Measurements from ENCODE around the gene SPACDR. TPM values are rescaled to one million over a fixed set of nuclear protein-coding genes. Genes with fewer than 3 reads are reported as not detected.

The SPACDR gene
- total and polyA plus RNA-seq, 9 donors: 0.98 to 3.4 (median 1.5) TPM

DNA sequence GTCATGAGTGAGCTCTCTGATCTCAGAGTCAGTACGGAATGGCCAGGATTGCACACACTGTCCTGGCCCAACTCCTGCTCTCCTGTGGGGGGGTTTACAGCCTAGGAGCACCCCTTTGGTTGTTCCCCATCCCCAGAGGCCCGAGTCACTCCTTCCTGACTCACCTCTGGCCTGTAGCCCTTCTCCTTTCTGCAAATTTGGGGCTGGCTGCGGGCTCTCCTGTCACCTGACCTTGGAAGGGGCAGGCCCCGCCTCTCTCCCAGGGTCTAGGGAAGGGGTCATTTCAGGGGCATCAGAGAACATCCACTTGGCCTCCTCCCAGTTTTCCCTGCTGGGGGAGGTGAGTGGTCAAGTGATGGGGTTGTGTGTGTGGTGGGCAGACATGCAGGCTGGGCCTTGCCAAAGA lies 21.4 kb upstream of the SPACDR start:
- Histone ChIP-seq H3K4me1 (ENCODE audit: control insufficient read depth, insufficient read depth, low read length) (peaks cover 34% of the 10 kb centered on the region), H3K36me3 (ENCODE audit: control insufficient read depth, insufficient read depth, low read length) (peaks cover 7% of the 10 kb centered on the region), H3K27ac (ENCODE audit: low read length) (no peak overlapping the region), H3K27me3 (ENCODE audit: control insufficient read depth, insufficient read depth, low read length) (no peaks in the 10 kb centered on the region), H3K9me3 (replicated peaks; ENCODE audit: control insufficient read depth, low read depth, low read length) (no peaks in the 10 kb centered on the region), H3K4me3 (ENCODE audit: low read length) (no peak overlapping the region)
- no CpG with 5 or more reads among the region's 4 CpGs for WGBS (ENCODE audit: insufficient coverage)
- DNase-seq: no peak

DNA sequence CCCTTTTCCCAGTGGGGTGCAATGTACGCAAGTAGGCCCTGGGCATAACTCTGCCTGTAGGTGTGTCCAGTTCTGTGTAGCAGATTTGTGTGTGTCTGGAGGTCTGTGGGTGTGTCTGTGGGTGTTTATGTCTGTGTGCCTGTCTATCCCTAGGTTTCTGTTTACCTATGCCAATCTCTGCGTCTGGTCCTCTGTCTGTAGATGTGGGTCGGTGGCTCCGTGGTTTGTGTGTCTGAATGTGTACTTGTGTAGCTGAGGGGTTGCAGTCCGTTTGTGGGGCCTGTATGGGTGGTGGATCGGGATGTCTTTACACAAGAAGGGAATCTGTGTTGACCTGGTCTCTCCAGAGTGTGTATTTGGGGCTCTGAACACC lies 20.6 kb upstream of the SPACDR start:
- Histone ChIP-seq H3K27ac (ENCODE audit: low read length) (no peak overlapping the region), H3K36me3 (ENCODE audit: control insufficient read depth, insufficient read depth, low read length) (peaks cover 7% of the 10 kb centered on the region), H3K9me3 (replicated peaks; ENCODE audit: control insufficient read depth, low read depth, low read length) (no peaks in the 10 kb centered on the region), H3K4me3 (ENCODE audit: low read length) (peak overlapping the region; percentile 65), H3K27me3 (ENCODE audit: control insufficient read depth, insufficient read depth, low read length) (no peaks in the 10 kb centered on the region), H3K4me1 (ENCODE audit: control insufficient read depth, insufficient read depth, low read length) (peaks cover 28% of the 10 kb centered on the region)
- WGBS (ENCODE audit: insufficient coverage): 47% methylated on average over 2 of the region's 6 CpGs
- DNase-seq: no peak

DNA sequence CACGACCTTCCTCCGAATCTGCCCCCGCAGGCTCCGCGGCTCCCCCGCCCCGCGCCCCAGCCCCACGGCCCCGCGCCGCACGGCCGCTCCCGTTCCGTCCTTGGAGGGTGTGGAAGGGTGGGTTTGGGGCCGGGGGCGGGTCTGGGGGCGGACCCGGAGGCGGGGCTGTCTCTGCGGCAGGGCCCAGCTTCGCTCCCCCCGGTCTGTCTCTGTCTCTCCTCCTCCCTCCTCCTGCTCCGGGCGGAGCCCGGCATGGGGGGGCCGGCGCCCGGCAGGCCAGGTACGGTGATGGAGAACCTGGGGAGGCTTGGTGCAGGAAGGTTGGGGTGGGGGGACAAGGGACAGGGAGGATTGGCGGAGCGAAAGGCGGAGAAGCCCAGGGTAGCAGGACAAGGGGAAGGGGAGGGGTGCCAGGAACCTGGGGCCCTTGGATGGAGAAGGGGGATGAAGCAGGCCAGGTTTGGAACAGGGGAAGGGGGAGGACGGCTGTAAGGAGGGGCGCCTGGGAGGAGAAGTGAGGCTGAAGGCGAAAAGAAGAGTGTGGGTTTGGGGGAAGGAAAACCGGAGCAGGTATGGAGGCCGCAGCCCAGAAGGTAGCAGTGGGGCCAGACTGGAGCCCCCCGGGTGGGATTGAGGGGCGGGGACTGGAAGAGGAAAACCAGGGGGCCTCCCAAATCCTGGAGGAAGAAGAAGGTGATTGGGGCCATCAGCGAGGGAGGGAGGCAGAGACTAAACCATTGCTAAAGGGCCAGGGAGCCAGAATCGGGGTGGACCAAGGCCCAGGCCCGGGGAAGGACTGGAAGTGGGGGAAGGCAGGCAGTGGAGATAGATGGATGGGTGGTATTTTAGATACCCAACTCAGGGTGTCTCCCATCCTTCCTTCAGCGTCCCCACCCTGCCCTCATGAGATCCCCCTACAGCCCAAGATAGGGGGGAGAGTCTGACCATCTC lies 19.9 kb upstream of the SPACDR start, which contains the start of gene NYAP1:
Gene NYAP1, plus strand, starts transcription at position 206 of the 951 bp plus-strand sequence. CDS start 1,385 bp downstream, outside the sequence.
- Histone ChIP-seq H3K4me1 (ENCODE audit: control insufficient read depth, insufficient read depth, low read length) (peaks cover 25% of the 10 kb centered on the region), H3K4me3 (ENCODE audit: low read length) (peak within 1 kb of the TSS; percentile 65), H3K9me3 (replicated peaks; ENCODE audit: control insufficient read depth, low read depth, low read length) (no peaks in the 10 kb centered on the region), H3K27me3 (ENCODE audit: control insufficient read depth, insufficient read depth, low read length) (no peaks in the 10 kb centered on the region), H3K36me3 (ENCODE audit: control insufficient read depth, insufficient read depth, low read length) (peaks cover 7% of the 10 kb centered on the region), H3K27ac (ENCODE audit: low read length) (peak within 1 kb of the TSS; percentile 35)
- DNase-seq: peak; percentile 88
- WGBS (ENCODE audit: insufficient coverage): 11% methylated on average over 12 of the region's 45 CpGs

DNA sequence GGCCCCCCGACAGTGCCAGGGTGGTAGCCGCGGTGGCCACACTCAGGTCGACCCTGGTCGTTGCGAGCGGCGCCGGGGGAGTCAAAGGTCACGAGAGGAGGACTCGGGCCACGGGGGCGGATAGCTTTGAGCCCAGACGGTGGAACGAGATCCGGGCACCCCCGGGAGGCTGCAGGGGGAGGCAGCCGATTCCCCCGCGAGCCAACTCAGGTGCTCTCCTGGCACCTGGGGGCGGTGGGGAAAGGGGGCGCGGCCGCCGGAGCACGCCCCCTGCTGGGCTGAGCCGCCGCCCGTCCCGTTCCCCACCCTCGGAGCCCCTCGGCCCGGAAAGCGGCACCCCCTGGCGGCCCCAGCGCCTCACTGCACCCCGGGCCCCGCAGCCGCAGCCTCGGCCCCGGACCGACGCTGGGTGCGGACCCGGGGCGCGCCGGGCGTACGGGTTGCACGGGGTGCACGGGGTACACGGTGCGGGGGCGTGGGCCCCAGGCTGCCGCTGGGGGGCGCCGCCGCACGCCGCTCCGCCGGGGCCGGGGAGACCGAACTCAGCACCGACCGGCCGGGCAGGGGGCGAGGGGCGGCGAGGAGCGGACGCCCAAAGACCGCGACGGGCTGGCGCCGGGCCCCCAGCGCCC lies 19.1 kb upstream of the SPACDR start:
- no peaks in the 10 kb centered on the region for H3K9me3 ChIP-seq (replicated peaks; ENCODE audit: control insufficient read depth, low read depth, low read length)
- no peak overlapping the region for H3K27ac ChIP-seq (ENCODE audit: low read length)
- peak overlapping the region; percentile 54 for H3K4me3 ChIP-seq (ENCODE audit: low read length)
- H3K27me3 ChIP-seq (ENCODE audit: control insufficient read depth, insufficient read depth, low read length): no peaks in the 10 kb centered on the region
- peaks cover 1% of the 10 kb centered on the region for H3K36me3 ChIP-seq (ENCODE audit: control insufficient read depth, insufficient read depth, low read length)
- WGBS (ENCODE audit: insufficient coverage): under 1% methylated on average over 79 of the region's 79 CpGs
- DNase-seq: peak; percentile 77
- H3K4me1 ChIP-seq (ENCODE audit: control insufficient read depth, insufficient read depth, low read length): peaks cover 25% of the 10 kb centered on the region

DNA sequence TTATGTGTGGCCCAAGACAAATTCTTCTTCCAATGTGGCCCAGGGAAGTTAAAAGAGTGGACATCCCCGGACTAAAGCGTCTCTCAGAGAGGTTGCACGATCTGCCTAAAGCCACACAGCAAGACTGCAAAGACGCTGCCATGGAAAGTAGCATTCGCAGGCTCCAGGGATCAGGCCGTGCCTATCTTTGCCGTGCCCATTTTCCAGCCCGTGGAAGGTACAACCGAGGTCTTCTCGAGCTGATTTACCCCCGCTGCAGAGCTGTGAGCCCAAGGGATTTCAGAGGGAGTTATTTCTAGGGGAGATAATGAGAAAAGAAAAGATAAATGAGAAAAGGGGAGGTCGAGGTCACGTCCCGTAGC lies 18.6 kb upstream of the SPACDR start:
- H3K4me1 ChIP-seq (ENCODE audit: control insufficient read depth, insufficient read depth, low read length): peaks cover 25% of the 10 kb centered on the region
- H3K27me3 ChIP-seq (ENCODE audit: control insufficient read depth, insufficient read depth, low read length): no peaks in the 10 kb centered on the region
- no peaks in the 10 kb centered on the region for H3K36me3 ChIP-seq (ENCODE audit: control insufficient read depth, insufficient read depth, low read length)
- H3K9me3 ChIP-seq (replicated peaks; ENCODE audit: control insufficient read depth, low read depth, low read length): no peaks in the 10 kb centered on the region
- no peak overlapping the region for H3K27ac ChIP-seq (ENCODE audit: low read length)
- H3K4me3 ChIP-seq (ENCODE audit: low read length): peak overlapping the region; percentile 54
- no peak for DNase-seq
- 43% methylated on average over 14 of the region's 14 CpGs for WGBS (ENCODE audit: insufficient coverage)

DNA sequence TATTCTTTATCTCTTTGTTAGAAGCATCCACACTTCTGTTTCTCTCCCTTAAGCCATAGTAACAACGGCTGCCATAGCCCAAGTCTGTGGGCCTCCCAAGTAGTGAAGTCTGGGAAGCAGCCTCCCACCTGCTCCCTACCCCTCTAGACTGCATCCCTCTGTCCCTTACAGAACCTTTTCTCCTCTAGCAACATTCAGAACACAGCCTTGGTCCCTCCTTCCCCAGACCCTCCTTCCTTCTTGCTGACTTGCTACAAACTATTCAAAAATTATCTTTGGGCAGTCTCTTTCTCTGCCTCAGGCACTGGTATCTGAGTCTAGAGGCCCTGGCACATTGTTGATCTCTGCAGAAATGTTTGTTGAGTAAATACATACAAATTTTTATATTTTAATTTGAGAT lies 17.4 kb upstream of the SPACDR start:
- peaks cover 37% of the 10 kb centered on the region for H3K4me1 ChIP-seq (ENCODE audit: control insufficient read depth, insufficient read depth, low read length)

DNA sequence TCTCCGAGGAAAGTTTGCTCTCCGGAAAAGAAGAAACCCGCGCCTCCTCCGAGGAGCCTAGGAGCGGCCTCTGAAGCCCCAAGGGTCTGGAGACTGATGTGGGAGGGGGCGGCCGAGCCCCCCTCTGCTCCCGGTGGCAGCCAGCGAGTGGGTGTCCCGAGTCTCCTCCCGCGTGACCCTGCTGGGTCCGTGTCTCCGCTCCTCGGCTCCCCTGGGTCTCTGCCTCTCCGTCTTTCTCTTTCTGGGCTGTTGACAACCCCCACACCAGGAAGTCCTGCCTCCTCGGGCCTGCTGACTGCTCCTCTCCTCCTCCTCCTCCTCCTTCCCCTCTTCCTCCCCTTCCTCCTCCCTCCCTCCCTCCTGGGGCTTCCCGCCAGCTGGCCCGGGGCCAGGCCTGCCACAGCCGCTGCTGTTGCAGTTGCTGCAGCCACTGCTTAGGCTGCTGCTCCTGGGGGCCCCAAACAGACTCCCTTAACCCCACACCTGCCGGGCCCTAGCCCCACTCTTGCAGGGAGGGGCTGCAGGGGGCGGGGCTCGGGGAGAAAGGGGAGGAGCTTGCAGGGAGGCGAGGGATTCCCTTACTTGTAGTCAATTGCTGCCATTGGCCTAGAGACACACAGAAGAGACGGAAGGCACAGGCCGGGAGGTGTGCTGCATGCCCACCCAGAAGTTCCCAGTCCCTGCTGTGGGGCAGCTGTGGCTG lies 15.0 kb upstream of the SPACDR start, which contains the start of gene TSC22D4:
Gene TSC22D4, minus strand, starts transcription at position 257 of the 703 bp plus-strand sequence. CDS start 1,176 bp downstream, outside the sequence.
- no peaks in the 10 kb centered on the region for H3K9me3 ChIP-seq (replicated peaks; ENCODE audit: control insufficient read depth, low read depth, low read length)
- peak; percentile 98 for DNase-seq
- H3K4me3 ChIP-seq (ENCODE audit: low read length): peak within 1 kb of the TSS; percentile 63
- no peaks in the 10 kb centered on the region for H3K27me3 ChIP-seq (ENCODE audit: control insufficient read depth, insufficient read depth, low read length)
- peaks cover 43% of the 10 kb centered on the region for H3K4me1 ChIP-seq (ENCODE audit: control insufficient read depth, insufficient read depth, low read length)
- H3K27ac ChIP-seq (ENCODE audit: low read length): peak within 1 kb of the TSS; percentile 87
- 0% methylated on average over 22 of the region's 27 CpGs for WGBS (ENCODE audit: insufficient coverage)
- H3K36me3 ChIP-seq (ENCODE audit: control insufficient read depth, insufficient read depth, low read length): peaks cover 16% of the 10 kb centered on the region

More for the DNA sequence above, 17.4 kb upstream of the SPACDR start:
- DNase-seq: no peak
- Histone ChIP-seq H3K27ac (ENCODE audit: low read length) (no peak overlapping the region), H3K4me3 (ENCODE audit: low read length) (no peak overlapping the region), H3K27me3 (ENCODE audit: control insufficient read depth, insufficient read depth, low read length) (no peaks in the 10 kb centered on the region), H3K9me3 (replicated peaks; ENCODE audit: control insufficient read depth, low read depth, low read length) (no peaks in the 10 kb centered on the region), H3K36me3 (ENCODE audit: control insufficient read depth, insufficient read depth, low read length) (peaks cover 5% of the 10 kb centered on the region)
- 29% methylated on average over 1 of the region's 1 CpG for WGBS (ENCODE audit: insufficient coverage)

DNA sequence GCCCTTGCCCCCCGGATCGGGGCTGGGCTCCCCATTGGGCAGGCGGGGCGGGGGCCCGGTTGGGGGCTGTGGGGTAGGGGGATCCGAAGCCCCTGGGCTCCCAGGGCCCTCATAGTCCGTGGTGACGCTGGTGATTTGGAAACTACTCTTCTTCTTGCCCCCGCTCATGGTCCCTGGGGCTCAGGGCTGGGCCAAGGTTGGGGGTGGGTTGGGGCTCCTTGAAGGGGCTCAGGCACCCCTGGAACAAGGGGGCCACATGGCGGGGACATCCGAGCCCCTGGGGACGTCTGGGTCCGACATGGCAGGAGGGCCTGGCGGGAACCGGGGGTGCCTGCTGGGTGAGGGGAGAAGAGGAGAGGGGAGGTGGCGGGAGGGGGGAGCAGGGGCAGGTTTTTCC lies 13.8 kb upstream of the SPACDR start:
- Histone ChIP-seq H3K36me3 (ENCODE audit: control insufficient read depth, insufficient read depth, low read length) (peaks cover 26% of the 10 kb centered on the region), H3K4me1 (ENCODE audit: control insufficient read depth, insufficient read depth, low read length) (peaks cover 45% of the 10 kb centered on the region), H3K4me3 (ENCODE audit: low read length) (peak overlapping the region; percentile 63), H3K9me3 (replicated peaks; ENCODE audit: control insufficient read depth, low read depth, low read length) (no peaks in the 10 kb centered on the region), H3K27ac (ENCODE audit: low read length) (peak overlapping the region; percentile 55), H3K27me3 (ENCODE audit: control insufficient read depth, insufficient read depth, low read length) (no peaks in the 10 kb centered on the region)
- 4% methylated on average over 6 of the region's 16 CpGs for WGBS (ENCODE audit: insufficient coverage)
- DNase-seq: no peak

DNA sequence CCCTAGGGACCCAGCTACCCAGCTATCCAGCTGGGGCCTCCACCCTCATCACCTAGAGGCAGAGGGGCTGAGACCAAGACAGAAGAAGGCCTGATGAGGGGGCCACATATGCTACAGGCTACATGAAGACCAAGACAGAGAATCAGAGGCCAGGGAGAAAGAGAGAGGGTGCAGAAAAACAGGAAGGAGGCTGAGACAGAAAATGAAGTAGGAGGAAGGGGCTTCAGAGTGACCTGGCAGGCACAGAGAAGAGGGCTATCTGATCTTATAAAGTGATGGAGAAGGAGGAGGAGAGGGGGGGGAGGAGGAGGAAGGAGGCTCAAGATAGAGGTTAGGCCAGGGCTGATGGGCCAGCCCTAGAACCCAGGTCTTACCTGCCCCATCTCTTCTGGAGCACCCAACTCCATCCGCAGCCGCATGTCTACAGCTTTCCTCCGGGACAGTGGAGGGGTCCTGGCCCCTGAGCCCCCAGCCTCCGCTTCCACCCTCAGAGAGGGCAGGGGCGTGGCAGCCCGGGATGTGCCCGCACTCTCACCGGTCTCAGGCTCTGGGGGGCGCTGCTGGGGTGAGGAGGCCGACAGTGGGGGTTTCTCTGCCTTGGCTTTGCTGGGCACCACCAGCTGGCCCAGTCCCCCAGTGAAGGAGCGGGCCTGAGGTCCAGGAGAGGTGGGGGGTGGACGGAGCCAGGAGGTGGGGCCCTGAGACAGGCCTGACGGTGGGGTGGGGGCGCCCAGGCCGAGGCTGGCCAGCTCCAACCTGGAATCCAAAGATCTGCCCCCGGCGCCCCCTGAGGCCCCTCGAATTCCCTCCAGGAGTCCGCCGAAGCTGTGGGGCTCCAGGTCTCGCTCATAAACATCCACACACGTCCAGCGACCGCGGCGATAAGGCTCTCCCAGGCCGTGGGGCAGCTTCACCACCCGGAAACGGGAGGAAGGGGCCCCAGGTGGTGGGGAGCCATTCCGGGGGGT lies 13.1 kb upstream of the SPACDR start:
- Histone ChIP-seq H3K4me1 (ENCODE audit: control insufficient read depth, insufficient read depth, low read length) (peaks cover 45% of the 10 kb centered on the region), H3K9me3 (replicated peaks; ENCODE audit: control insufficient read depth, low read depth, low read length) (no peaks in the 10 kb centered on the region), H3K4me3 (ENCODE audit: low read length) (peak overlapping the region; percentile 63), H3K27ac (ENCODE audit: low read length) (peak overlapping the region; percentile 55), H3K27me3 (ENCODE audit: control insufficient read depth, insufficient read depth, low read length) (no peaks in the 10 kb centered on the region), H3K36me3 (ENCODE audit: control insufficient read depth, insufficient read depth, low read length) (peaks cover 29% of the 10 kb centered on the region)
- DNase-seq: no peak
- whole genome bisulfite sequencing (ENCODE audit: insufficient coverage): 24% methylated on average over 8 of the region's 30 CpGs

Measured in muscle of leg (tissue), 11 donors.